Erythroblast (primary cell): Measurements from ENCODE around the gene TK2.

Experiments
- GATA1 ChIP-seq: IDR thresholded peaks from 2 replicates; pipeline ENCODE4 v1.6.1; 2011; ENCODE audit warnings: low read depth, mild to moderate bottlenecking, control low read depth, low read length, moderate library complexity
- POLR2A ChIP-seq: IDR thresholded peaks from 2 replicates; pipeline ENCODE4 v1.6.1; 2011; ENCODE audit warnings: mild to moderate bottlenecking, low read length

DNA sequence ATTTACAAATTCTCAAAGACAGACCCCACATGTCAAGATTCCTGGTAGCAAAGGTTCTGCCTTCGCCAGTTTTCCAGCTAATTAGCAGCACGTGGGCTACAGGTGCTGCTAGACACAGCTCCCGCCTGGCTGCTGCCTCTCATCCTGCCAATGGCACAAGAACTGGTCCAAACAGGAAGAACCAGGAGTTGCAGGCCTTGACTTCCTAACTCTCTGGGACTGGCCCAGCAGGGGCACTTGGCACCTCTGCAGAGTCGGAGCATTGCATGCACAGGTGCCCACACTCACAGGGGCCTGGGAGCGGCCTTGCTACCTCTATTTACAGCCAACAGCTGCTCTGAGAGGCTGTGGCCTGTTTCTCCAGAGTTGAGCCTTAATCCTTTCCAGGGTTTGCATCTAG lies 39.6 kb downstream of the TK2 start:
- TF ChIP-seq POLR2A (no peak), GATA1 (no peak)
